Measurements from ENCODE around the gene REV3L. TPM values are rescaled to one million over a fixed set of nuclear protein-coding genes. Genes with fewer than 3 reads are reported as not detected.

REV3L gene
- total RNA-seq, 1 donor from 2014 or later = 22.2 TPM

- no peaks in the 10 kb centered on the region for H3K4me1 Mint-ChIP-seq
- no peak overlapping the region for H3K27ac Mint-ChIP-seq (ENCODE audit: unreplicated experiment)
- no peak for TF ChIP-seq CTCF (conservative IDR thresholded peaks at IDR 0.05)
- DNase-seq (ENCODE audit: low read depth, low spot score) = no peak
- H3K27me3 Mint-ChIP-seq (ENCODE audit: low read depth) = no peaks in the 10 kb centered on the region
- H3K9me3 Mint-ChIP-seq = no peaks in the 10 kb centered on the region
- H3K4me3 Mint-ChIP-seq = no peak overlapping the region
- peaks cover 8% of the 10 kb centered on the region for H3K36me3 Mint-ChIP-seq (ENCODE audit: low read depth)
Measured at GRCh38 chr6:111339294-111339693, 143.7 kb downstream of the REV3L start.

DNA sequence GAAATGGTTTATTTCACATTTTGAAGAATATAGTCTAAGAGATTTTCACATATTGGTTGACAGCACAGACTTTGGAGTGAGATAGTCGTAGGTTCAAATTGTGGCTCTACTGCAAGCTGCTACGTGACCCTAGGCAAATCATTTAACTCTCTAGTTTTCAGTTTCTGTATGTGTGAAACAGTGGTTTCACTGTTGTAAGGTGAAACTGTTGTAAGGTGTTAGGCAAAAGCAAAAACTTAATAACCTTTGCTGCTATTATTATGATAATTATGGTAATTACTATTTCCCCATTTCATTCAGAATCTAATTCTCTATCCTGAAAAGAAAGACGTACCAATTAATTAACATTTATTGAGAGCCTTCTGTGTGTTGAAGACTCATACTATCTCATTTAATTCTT, 144.2 kb downstream of the REV3L start:
- DNase-seq (ENCODE audit: low read depth, low spot score) = no peak
- peaks cover 8% of the 10 kb centered on the region for H3K36me3 Mint-ChIP-seq (ENCODE audit: low read depth)
- no peaks in the 10 kb centered on the region for H3K4me1 Mint-ChIP-seq
- TF ChIP-seq CTCF (conservative IDR thresholded peaks at IDR 0.05) = no peak
- H3K9me3 Mint-ChIP-seq = no peaks in the 10 kb centered on the region
- H3K27me3 Mint-ChIP-seq (ENCODE audit: low read depth) = no peaks in the 10 kb centered on the region
- H3K27ac Mint-ChIP-seq (ENCODE audit: unreplicated experiment) = no peak overlapping the region
- no peak overlapping the region for H3K4me3 Mint-ChIP-seq

GRCh38 chr6:111337829-111338236, 145.2 kb downstream of the REV3L start:
- no peaks in the 10 kb centered on the region for H3K27me3 Mint-ChIP-seq (ENCODE audit: low read depth)

DNA sequence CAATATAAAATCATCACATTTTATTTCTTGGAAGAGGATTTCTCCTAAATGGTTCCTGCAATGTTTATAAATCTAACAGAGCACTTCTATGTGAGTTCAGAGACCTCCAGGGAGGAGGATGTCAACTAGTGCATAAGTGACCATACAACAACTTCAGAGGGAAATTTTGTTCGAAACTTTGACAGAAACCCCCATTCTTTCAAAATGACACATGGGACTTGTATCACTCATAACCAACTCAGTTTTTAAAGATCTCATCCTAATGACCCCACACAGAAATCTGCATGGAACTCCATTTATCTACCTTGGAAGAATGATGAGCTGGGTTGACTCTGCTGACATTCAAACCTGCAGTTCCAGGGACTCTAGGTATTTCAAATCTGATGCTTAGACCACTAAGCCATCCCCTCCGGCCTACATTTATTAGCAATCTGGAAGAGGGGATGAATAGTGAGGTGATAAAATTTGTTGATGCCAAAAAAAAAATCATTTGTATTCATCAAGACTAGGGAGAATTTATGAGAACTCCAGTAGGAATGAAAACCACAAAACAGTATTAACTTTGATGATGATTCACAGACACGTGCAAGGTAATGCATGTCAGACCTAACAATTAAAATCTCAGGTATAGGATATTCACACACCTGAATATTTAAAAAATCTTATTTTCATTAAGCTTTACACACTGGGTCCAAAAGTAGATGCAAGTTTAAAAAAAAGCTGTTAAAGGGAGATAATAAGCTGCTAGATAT, 153.0 kb downstream of the REV3L start:
- Mint-ChIP-seq H3K36me3 (ENCODE audit: low read depth) (peaks cover 19% of the 10 kb centered on the region), H3K4me1 (no peaks in the 10 kb centered on the region), H3K27me3 (ENCODE audit: low read depth) (no peaks in the 10 kb centered on the region), H3K27ac (ENCODE audit: unreplicated experiment) (no peak overlapping the region), H3K9me3 (no peaks in the 10 kb centered on the region), H3K4me3 (no peak overlapping the region)
- DNase-seq (ENCODE audit: low read depth, low spot score) = no peak
- no peak for TF ChIP-seq CTCF (conservative IDR thresholded peaks at IDR 0.05)

More at GRCh38 chr6:111337829-111338236, 145.2 kb downstream of the REV3L start:
- DNase-seq (ENCODE audit: low read depth, low spot score) = no peak
- H3K9me3 Mint-ChIP-seq = no peaks in the 10 kb centered on the region
- H3K36me3 Mint-ChIP-seq (ENCODE audit: low read depth) = peaks cover 13% of the 10 kb centered on the region
- H3K4me1 Mint-ChIP-seq = no peaks in the 10 kb centered on the region
- H3K4me3 Mint-ChIP-seq = no peak overlapping the region
- H3K27ac Mint-ChIP-seq (ENCODE audit: unreplicated experiment) = no peak overlapping the region
- no peak for TF ChIP-seq CTCF (conservative IDR thresholded peaks at IDR 0.05)

GRCh38 chr6:111326563-111326962, 156.5 kb downstream of the REV3L start:
- no peaks in the 10 kb centered on the region for H3K4me1 Mint-ChIP-seq
- no peaks in the 10 kb centered on the region for H3K9me3 Mint-ChIP-seq
- H3K36me3 Mint-ChIP-seq (ENCODE audit: low read depth) = peaks cover 16% of the 10 kb centered on the region
- no peak overlapping the region for H3K4me3 Mint-ChIP-seq
- TF ChIP-seq CTCF (conservative IDR thresholded peaks at IDR 0.05) = no peak
- H3K27me3 Mint-ChIP-seq (ENCODE audit: low read depth) = no peaks in the 10 kb centered on the region
- no peak overlapping the region for H3K27ac Mint-ChIP-seq (ENCODE audit: unreplicated experiment)
- no peak for DNase-seq (ENCODE audit: low read depth, low spot score)
